Mammary epithelial cell (primary cell): Measurements from ENCODE around the gene CCND3.
A peak's percentile ranks its signal among the peaks of the same experiment; 100 is the strongest.

Source experiments
- EZH2 ChIP-seq: IDR thresholded peaks from 2 replicates; pipeline ENCODE4 v1.6.1; 2012; ENCODE audit warnings: low read length, inconsistent platforms, borderline replicate concordance
- TF ChIP-seq, protein P1 (sequence below), 2 donors: IDR thresholded peaks in 1 of 2; conservative IDR thresholded peaks in 1 of 2; 2 replicates each; pipeline ENCODE4 v1.5.1; 2011 to 2012; ENCODE audit warnings: inconsistent platforms in 2 of 2, low read length in 2 of 2, mild to moderate bottlenecking in 2 of 2, control low read depth in 1 of 2, low read depth in 1 of 2; ENCODE audit not compliant: insufficient read depth in 1 of 2; ENCODE audit errors: extremely low read depth in 1 of 2

DNA sequence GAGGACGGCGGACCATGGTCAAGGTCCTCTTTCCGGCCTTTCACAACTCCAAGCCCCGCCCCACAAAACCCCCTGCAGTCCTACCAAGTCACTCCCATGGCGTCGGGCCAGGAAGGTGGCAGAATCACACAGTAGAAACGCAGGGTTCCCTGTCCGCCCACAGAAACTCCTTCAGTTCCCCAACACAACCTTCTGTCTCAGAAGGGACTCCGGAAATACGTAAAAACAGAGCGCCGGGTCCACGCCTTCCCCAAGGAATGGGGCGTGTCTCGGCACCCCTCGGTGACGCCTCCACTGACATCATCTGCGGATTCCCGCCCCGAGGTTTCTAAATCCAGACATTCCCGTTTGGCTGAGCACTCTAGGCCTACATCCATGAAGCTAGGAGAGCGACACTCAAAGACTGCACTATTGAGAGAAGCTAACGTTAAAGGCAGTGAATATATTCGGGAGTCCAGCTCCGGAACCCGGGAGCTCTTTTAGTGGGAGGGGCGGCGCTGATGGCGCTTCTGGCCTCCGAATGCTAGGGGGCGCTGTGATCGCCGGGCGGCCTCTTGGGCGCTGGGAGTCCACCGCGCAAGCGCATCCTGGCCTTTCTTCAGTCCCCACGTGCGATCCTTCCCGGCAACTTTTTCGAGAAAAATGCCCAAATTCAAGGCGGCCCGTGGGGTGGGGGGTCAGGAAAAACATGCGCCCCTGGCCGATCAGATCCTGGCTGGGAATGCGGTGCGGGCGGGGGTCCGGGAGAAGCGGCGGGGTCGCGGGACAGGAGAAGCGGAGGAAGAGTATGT, 20.5 kb downstream of the CCND3 start, which contains the start of the genes BYSL and MED20:
- TF ChIP-seq, protein P1, sequence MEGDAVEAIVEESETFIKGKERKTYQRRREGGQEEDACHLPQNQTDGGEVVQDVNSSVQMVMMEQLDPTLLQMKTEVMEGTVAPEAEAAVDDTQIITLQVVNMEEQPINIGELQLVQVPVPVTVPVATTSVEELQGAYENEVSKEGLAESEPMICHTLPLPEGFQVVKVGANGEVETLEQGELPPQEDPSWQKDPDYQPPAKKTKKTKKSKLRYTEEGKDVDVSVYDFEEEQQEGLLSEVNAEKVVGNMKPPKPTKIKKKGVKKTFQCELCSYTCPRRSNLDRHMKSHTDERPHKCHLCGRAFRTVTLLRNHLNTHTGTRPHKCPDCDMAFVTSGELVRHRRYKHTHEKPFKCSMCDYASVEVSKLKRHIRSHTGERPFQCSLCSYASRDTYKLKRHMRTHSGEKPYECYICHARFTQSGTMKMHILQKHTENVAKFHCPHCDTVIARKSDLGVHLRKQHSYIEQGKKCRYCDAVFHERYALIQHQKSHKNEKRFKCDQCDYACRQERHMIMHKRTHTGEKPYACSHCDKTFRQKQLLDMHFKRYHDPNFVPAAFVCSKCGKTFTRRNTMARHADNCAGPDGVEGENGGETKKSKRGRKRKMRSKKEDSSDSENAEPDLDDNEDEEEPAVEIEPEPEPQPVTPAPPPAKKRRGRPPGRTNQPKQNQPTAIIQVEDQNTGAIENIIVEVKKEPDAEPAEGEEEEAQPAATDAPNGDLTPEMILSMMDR (conservative IDR thresholded peaks at IDR 0.05 in 1 of 2, IDR thresholded peaks at IDR 0.05 in 1 of 2; ENCODE audit: extremely low read depth in 1 of 2, insufficient read depth in 1 of 2, low read depth in 1 of 2, low read length in 2 of 2): peak; percentile 87 to 96
- TF ChIP-seq EZH2: no peak
